ENCODE results near the gene TIMM10B. TPM values are rescaled to one million over a fixed set of nuclear protein-coding genes. Genes with fewer than 3 reads are reported as not detected.
A peak's percentile ranks its signal among the peaks of the same experiment; 100 is the strongest.

Gene TIMM10B
- total and polyA plus RNA-seq, 2 experiments from 2014 or later, result 56.3 to 65.8 TPM

DNA sequence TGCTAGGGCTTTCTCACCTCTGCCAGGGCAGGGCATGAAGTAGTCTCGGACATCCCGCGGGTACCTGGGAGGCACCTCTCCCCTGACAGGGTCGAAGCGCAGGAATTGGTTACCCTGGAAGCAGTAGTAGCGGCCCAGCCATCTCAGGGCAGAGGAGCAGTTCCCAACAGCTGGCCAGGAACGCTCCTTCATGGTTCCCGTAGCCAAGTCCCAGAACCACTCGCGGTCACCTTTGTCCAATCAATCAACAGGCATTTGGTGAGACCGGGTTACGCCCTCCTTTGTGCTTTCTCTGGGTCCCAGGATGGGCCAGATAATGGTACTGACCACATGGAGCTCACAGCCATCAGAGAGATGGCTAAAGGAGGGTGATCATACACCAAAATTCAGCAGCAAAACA is 43.9 kb upstream of the TIMM10B start:
- Histone ChIP-seq H3K4me1 (ENCODE audit: insufficient read depth) (peaks cover 20% of the 10 kb centered on the region), H3K27ac (no peak overlapping the region), H3K36me3 (replicated peaks; ENCODE audit: insufficient read depth, low read depth) (no peaks in the 10 kb centered on the region), H3K4me3 (no peak overlapping the region), H3K9me3 (ENCODE audit: low read depth) (no peaks in the 10 kb centered on the region), H4K20me1 (ENCODE audit: insufficient read depth, poor library complexity, severe bottlenecking) (no peaks in the 10 kb centered on the region), H3K79me2 (no peaks in the 10 kb centered on the region), H3K9me2 (replicated peaks; ENCODE audit: insufficient read depth) (no peaks in the 10 kb centered on the region), H2AFZ (no peak overlapping the region), H3K27me3 (no peaks in the 10 kb centered on the region), H3K4me2 (no peak overlapping the region)
- TF ChIP-seq EZH2phosphoT487 (IDR thresholded peaks at IDR 0.05; ENCODE audit: low read depth, severe bottlenecking, unreplicated experiment), result no peak
- no peak for DNase-seq (ENCODE audit: low spot score)
- WGBS (ENCODE audit: low lambda C conversion rate, missing lambda C conversion rate), result 93% methylated on average over 12 of the region's 12 CpGs

DNA sequence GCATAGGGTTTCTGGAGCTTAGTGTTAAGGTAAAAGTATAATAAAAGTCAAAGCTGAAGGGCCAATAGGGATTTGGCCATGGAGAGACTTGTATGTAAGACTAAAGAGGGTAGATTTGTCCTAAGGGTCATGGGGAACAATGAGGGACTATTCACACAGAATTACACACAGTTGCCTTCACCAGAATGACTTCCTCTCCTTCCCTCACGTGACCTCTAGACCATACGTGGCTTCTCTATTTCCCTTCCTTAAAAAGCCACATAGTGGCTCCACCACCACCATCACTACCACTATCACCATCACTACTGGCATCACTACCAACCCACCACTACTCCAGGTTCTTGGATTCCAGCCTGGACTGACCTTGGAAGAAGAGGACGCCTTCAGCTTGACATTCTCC is 43.3 kb upstream of the TIMM10B start:
- H3K27ac ChIP-seq, result no peak overlapping the region
- no peak overlapping the region for H3K4me2 ChIP-seq
- no peak overlapping the region for H2AFZ ChIP-seq
- no peaks in the 10 kb centered on the region for H3K9me3 ChIP-seq (ENCODE audit: low read depth)
- 89% methylated on average over 3 of the region's 3 CpGs for WGBS (ENCODE audit: low lambda C conversion rate, missing lambda C conversion rate)
- no peaks in the 10 kb centered on the region for H4K20me1 ChIP-seq (ENCODE audit: insufficient read depth, poor library complexity, severe bottlenecking)
- no peaks in the 10 kb centered on the region for H3K79me2 ChIP-seq
- H3K9me2 ChIP-seq (replicated peaks; ENCODE audit: insufficient read depth), result no peaks in the 10 kb centered on the region
- H3K4me1 ChIP-seq (ENCODE audit: insufficient read depth), result peaks cover 20% of the 10 kb centered on the region
- TF ChIP-seq EZH2 (IDR thresholded peaks at IDR 0.05; ENCODE audit: borderline replicate concordance) (no peak), EZH2phosphoT487 (IDR thresholded peaks at IDR 0.05; ENCODE audit: low read depth, severe bottlenecking, unreplicated experiment) (no peak)
- TF ChIP-seq, protein P1, sequence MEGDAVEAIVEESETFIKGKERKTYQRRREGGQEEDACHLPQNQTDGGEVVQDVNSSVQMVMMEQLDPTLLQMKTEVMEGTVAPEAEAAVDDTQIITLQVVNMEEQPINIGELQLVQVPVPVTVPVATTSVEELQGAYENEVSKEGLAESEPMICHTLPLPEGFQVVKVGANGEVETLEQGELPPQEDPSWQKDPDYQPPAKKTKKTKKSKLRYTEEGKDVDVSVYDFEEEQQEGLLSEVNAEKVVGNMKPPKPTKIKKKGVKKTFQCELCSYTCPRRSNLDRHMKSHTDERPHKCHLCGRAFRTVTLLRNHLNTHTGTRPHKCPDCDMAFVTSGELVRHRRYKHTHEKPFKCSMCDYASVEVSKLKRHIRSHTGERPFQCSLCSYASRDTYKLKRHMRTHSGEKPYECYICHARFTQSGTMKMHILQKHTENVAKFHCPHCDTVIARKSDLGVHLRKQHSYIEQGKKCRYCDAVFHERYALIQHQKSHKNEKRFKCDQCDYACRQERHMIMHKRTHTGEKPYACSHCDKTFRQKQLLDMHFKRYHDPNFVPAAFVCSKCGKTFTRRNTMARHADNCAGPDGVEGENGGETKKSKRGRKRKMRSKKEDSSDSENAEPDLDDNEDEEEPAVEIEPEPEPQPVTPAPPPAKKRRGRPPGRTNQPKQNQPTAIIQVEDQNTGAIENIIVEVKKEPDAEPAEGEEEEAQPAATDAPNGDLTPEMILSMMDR (IDR thresholded peaks at IDR 0.05; ENCODE audit: poor library complexity), result no peak
- DNase-seq (ENCODE audit: low spot score), result no peak
- no peaks in the 10 kb centered on the region for H3K36me3 ChIP-seq (replicated peaks; ENCODE audit: insufficient read depth, low read depth)
- H3K27me3 ChIP-seq, result no peaks in the 10 kb centered on the region
- no peak overlapping the region for H3K4me3 ChIP-seq

DNA sequence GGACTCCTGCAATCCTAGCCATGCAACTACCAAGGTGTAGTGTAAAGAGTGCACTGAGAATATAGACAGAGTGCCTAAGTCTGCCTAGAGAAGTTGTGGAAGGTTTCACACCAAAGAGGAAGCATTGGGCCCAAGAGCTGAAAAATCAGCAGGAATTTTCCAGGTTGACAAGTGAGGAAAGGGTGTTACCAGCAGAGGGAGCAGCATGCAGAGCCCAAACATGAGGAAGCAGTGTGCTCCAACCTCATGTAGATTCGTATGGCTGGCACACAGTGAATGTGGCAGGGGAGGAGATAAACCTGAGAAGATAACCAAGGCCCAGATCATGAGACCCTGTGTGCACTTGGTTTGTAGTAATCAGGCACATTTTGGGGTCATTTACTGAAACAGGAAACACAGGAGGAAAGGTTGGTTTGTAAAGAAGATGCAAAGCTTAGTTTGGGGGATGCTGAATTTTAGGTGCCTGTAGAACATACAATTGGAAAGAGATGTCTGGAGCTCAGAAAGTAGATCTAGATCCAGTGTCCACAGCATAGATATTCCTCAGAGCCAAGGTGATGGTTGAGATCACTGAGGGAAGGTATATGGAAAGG is 42.2 kb upstream of the TIMM10B start:
- Histone ChIP-seq H3K9me3 (ENCODE audit: low read depth) (no peaks in the 10 kb centered on the region), H3K4me1 (ENCODE audit: insufficient read depth) (peaks cover 20% of the 10 kb centered on the region), H3K4me3 (no peak overlapping the region), H2AFZ (no peak overlapping the region), H3K36me3 (replicated peaks; ENCODE audit: insufficient read depth, low read depth) (no peaks in the 10 kb centered on the region), H3K27ac (no peak overlapping the region), H3K79me2 (no peaks in the 10 kb centered on the region), H4K20me1 (ENCODE audit: insufficient read depth, poor library complexity, severe bottlenecking) (no peaks in the 10 kb centered on the region), H3K4me2 (no peak overlapping the region), H3K27me3 (no peaks in the 10 kb centered on the region), H3K9me2 (replicated peaks; ENCODE audit: insufficient read depth) (no peaks in the 10 kb centered on the region)
- whole genome bisulfite sequencing (ENCODE audit: low lambda C conversion rate, missing lambda C conversion rate), result 30% methylated on average over 1 of the region's 1 CpG
- DNase-seq (ENCODE audit: low spot score), result peak; percentile 77
- no peak for TF ChIP-seq EZH2phosphoT487 (IDR thresholded peaks at IDR 0.05; ENCODE audit: low read depth, severe bottlenecking, unreplicated experiment)
- TF ChIP-seq, protein P1 (IDR thresholded peaks at IDR 0.05; ENCODE audit: poor library complexity), result peak; percentile 69

DNA sequence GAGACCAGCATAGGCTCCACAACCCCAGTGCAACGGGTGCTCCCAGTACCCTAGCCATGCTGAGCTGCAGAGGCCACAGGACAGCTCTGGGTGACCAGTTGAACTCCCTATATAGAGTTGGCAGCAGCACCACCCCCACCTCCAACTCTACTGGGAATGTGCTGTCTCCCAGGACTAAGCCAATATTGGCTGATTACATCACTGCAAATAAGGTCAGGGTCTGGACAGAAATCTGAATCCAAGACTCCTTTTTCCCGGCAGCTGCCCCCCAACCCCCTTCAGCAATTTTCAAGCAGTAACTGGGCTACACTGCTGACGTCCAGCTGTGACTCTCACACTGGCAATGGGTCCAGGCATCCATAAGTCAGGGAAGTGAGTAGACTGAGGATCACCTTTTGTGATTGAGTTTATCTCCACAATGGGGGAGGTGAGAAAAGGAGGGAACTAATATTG is 40.4 kb upstream of the TIMM10B start, which contains the start of gene HPX:
Gene HPX, minus strand, starts transcription at position 82 of the 453 bp plus-strand sequence. Its CDS starts 24 bp downstream, at position 58.
- WGBS (ENCODE audit: low lambda C conversion rate, missing lambda C conversion rate), result 45% methylated on average over 3 of the region's 3 CpGs

More for the DNA sequence above, 40.4 kb upstream of the TIMM10B start, which contains the start of gene HPX:
- H3K4me3 ChIP-seq, result no peak within 1 kb of the TSS
- TF ChIP-seq, protein P1 (IDR thresholded peaks at IDR 0.05; ENCODE audit: poor library complexity), result no peak
- TF ChIP-seq EZH2 (IDR thresholded peaks at IDR 0.05; ENCODE audit: borderline replicate concordance), result no peak
- no peak for TF ChIP-seq EZH2phosphoT487 (IDR thresholded peaks at IDR 0.05; ENCODE audit: low read depth, severe bottlenecking, unreplicated experiment)
- no peaks in the 10 kb centered on the region for H4K20me1 ChIP-seq (ENCODE audit: insufficient read depth, poor library complexity, severe bottlenecking)
- H3K27ac ChIP-seq, result peak within 1 kb of the TSS; percentile 17
- H3K9me3 ChIP-seq (ENCODE audit: low read depth), result no peaks in the 10 kb centered on the region
- no peaks in the 10 kb centered on the region for H3K9me2 ChIP-seq (replicated peaks; ENCODE audit: insufficient read depth)
- H3K79me2 ChIP-seq, result no peaks in the 10 kb centered on the region
- H3K4me1 ChIP-seq (ENCODE audit: insufficient read depth), result peaks cover 20% of the 10 kb centered on the region
- no peaks in the 10 kb centered on the region for H3K27me3 ChIP-seq
- no peaks in the 10 kb centered on the region for H3K36me3 ChIP-seq (replicated peaks; ENCODE audit: insufficient read depth, low read depth)
- peak within 1 kb of the TSS; percentile 68 for H3K4me2 ChIP-seq
- no peak within 1 kb of the TSS for H2AFZ ChIP-seq
- no peak for DNase-seq (ENCODE audit: low spot score)

Data from hepatocyte (in vitro differentiated cells).